OCI-LY3 (cell line): ENCODE measurements around the gene CCDC158.

Experiments
- H2AFZ ChIP-seq: fragments of 200-600, 300-600 bp; shearing (Covaris generic); 2 replicates; pipeline ENCODE4 v1.6.0; 2014; ENCODE audit warnings: antibody characterized with exemption, low read depth, low read length
- H3K27ac ChIP-seq: fragments of 200-600, 300-600 bp; sonication (generic); 2 replicates; pipeline ENCODE4 v1.5.1; 2014; ENCODE audit warnings: mild to moderate bottlenecking, low read length, moderate library complexity, mixed read lengths
- H3K27me3 ChIP-seq: fragments of 200-600, 300-600 bp; sonication (generic); 2 replicates; pipeline ENCODE4 v1.6.1; 2014; ENCODE audit warnings: low read depth, low read length, mixed read lengths
- H3K36me3 ChIP-seq: fragments of 200-600, 300-600 bp; sonication (generic); replicated peaks from 2 replicates; pipeline ENCODE3; 2014; ENCODE audit warnings: low read depth, low read length, mixed read lengths
- H3K4me1 ChIP-seq: fragments of 300-600, 200-600 bp; sonication (generic); 2 replicates; pipeline ENCODE4 v1.6.1; 2014; ENCODE audit warnings: low read length, mixed read lengths
- H3K4me2 ChIP-seq: fragments of 200-600, 300-600 bp; sonication (generic); 2 replicates; pipeline ENCODE4 v1.6.1; 2014; ENCODE audit warnings: low read length, mixed read lengths
- H3K4me3 ChIP-seq: fragments of 300-600, 200-600 bp; sonication (generic); 2 replicates; pipeline ENCODE4 v1.5.1; 2014; ENCODE audit warnings: antibody characterized with exemption, mild to moderate bottlenecking, low read length, moderate library complexity
- H3K79me2 ChIP-seq: fragments of 300-600, 200-600 bp; shearing (Covaris generic); 2 replicates; pipeline ENCODE4 v1.6.1; 2014; ENCODE audit warnings: mild to moderate bottlenecking, low read length, mixed read lengths
- H3K9ac ChIP-seq: fragments of 300-600, 200-600 bp; shearing (Covaris generic); 2 replicates; pipeline ENCODE4 v1.6.0; 2014; ENCODE audit warnings: mild to moderate bottlenecking, low read length, moderate library complexity
- H3K9me3 ChIP-seq: fragments of 200-600, 300-600 bp; shearing (Covaris generic); 2 replicates; pipeline ENCODE4 v1.6.1; 2014; ENCODE audit warnings: low read length, mixed read lengths; ENCODE audit not compliant: insufficient read depth
- H4K20me1 ChIP-seq: fragments of 200-600, 300-600 bp; sonication (generic); 2 replicates; pipeline ENCODE4 v1.6.1; 2016; ENCODE audit warnings: low read length, mixed read lengths; ENCODE audit not compliant: insufficient read depth
- CTCF ChIP-seq: fragments of 200-600, 300-600 bp; sonication (generic); IDR thresholded peaks from 2 replicates; pipeline ENCODE4 v1.5.1; 2014; ENCODE audit warnings: antibody characterized with exemption, low read length, low read depth
- EZH2phosphoT487 ChIP-seq: fragments of 200-600 bp; shearing (Covaris generic); IDR thresholded peaks from 2 replicates; pipeline ENCODE4 v1.6.1; 2018; ENCODE audit warnings: antibody characterized with exemption, mixed run types, low read depth

Gene CCDC158

GRCh38 chr4:76272999-76273398, 147.9 kb downstream of the CCDC158 start:
- no peak overlapping the region for H3K27ac ChIP-seq
- no peaks in the 10 kb centered on the region for H3K4me1 ChIP-seq
- no peak for TF ChIP-seq EZH2phosphoT487
- no peak for TF ChIP-seq CTCF
- H3K36me3 ChIP-seq: no peaks in the 10 kb centered on the region
- no peaks in the 10 kb centered on the region for H3K79me2 ChIP-seq
- no peaks in the 10 kb centered on the region for H4K20me1 ChIP-seq
- no peak overlapping the region for H3K9ac ChIP-seq
- no peak overlapping the region for H3K4me2 ChIP-seq
- H2AFZ ChIP-seq: no peak overlapping the region
- H3K4me3 ChIP-seq: no peak overlapping the region
- H3K27me3 ChIP-seq: peaks cover 24% of the 10 kb centered on the region
- no peaks in the 10 kb centered on the region for H3K9me3 ChIP-seq

GRCh38 chr4:76272582-76272981, 148.4 kb downstream of the CCDC158 start:
- H3K9me3 ChIP-seq: no peaks in the 10 kb centered on the region
- H3K4me3 ChIP-seq: no peak overlapping the region
- no peaks in the 10 kb centered on the region for H3K79me2 ChIP-seq
- TF ChIP-seq EZH2phosphoT487 (no peak), CTCF (no peak)
- H3K9ac ChIP-seq: no peak overlapping the region
- H3K4me1 ChIP-seq: no peaks in the 10 kb centered on the region
- H4K20me1 ChIP-seq: no peaks in the 10 kb centered on the region
- H3K4me2 ChIP-seq: no peak overlapping the region
- no peaks in the 10 kb centered on the region for H3K36me3 ChIP-seq
- no peak overlapping the region for H2AFZ ChIP-seq
- H3K27me3 ChIP-seq: peaks cover 20% of the 10 kb centered on the region
- no peak overlapping the region for H3K27ac ChIP-seq

GRCh38 chr4:76272073-76272472, 148.9 kb downstream of the CCDC158 start:
- H2AFZ ChIP-seq: no peak overlapping the region
- H3K9me3 ChIP-seq: no peaks in the 10 kb centered on the region
- H3K27me3 ChIP-seq: peaks cover 19% of the 10 kb centered on the region
- no peak overlapping the region for H3K4me2 ChIP-seq
- no peaks in the 10 kb centered on the region for H4K20me1 ChIP-seq
- H3K79me2 ChIP-seq: no peaks in the 10 kb centered on the region
- no peak overlapping the region for H3K9ac ChIP-seq
- H3K4me3 ChIP-seq: no peak overlapping the region
- TF ChIP-seq EZH2phosphoT487 (no peak), CTCF (no peak)
- no peaks in the 10 kb centered on the region for H3K4me1 ChIP-seq
- H3K36me3 ChIP-seq: no peaks in the 10 kb centered on the region
- H3K27ac ChIP-seq: no peak overlapping the region

GRCh38 chr4:76271248-76271647, 149.7 kb downstream of the CCDC158 start:
- H3K4me1 ChIP-seq: no peaks in the 10 kb centered on the region
- no peaks in the 10 kb centered on the region for H4K20me1 ChIP-seq
- no peaks in the 10 kb centered on the region for H3K36me3 ChIP-seq
- H3K27ac ChIP-seq: no peak overlapping the region
- H3K27me3 ChIP-seq: peaks cover 19% of the 10 kb centered on the region
- no peak overlapping the region for H2AFZ ChIP-seq
- no peak overlapping the region for H3K4me2 ChIP-seq
- no peak overlapping the region for H3K9ac ChIP-seq
- H3K9me3 ChIP-seq: no peaks in the 10 kb centered on the region
- no peak overlapping the region for H3K4me3 ChIP-seq
- no peak for TF ChIP-seq EZH2phosphoT487
- no peak for TF ChIP-seq CTCF
- H3K79me2 ChIP-seq: no peaks in the 10 kb centered on the region
